Progenitor cell of endocrine pancreas (in vitro differentiated cells): ENCODE data around the gene ICAM5. TPM values are rescaled to one million over a fixed set of nuclear protein-coding genes. Genes with fewer than 3 reads are reported as not detected.

Experiments
- DNase-seq: peaks from one replicate; pipeline ENCODE4 v3.0.0; 2021; ENCODE audit warnings: low spot score; ENCODE audit not compliant: unreplicated experiment
- H3K27ac Mint-ChIP-seq: 2 replicates; pipeline ENCODE4 v1.8.0; 2021; ENCODE audit warnings: mild to moderate bottlenecking, moderate library complexity, mixed read lengths
- H3K27me3 Mint-ChIP-seq: 2 replicates; pipeline ENCODE4 v1.8.0; 2021; ENCODE audit warnings: mixed read lengths
- H3K36me3 Mint-ChIP-seq: 2 replicates; pipeline ENCODE4 v1.8.0; 2022; ENCODE audit warnings: mixed read lengths; ENCODE audit not compliant: insufficient read depth
- H3K4me1 Mint-ChIP-seq: 2 replicates; pipeline ENCODE4 v1.8.0; 2021; ENCODE audit warnings: low read depth, mixed read lengths
- H3K4me3 Mint-ChIP-seq: 2 replicates; pipeline ENCODE4 v1.8.0; 2021; ENCODE audit warnings: low read depth, mild to moderate bottlenecking, moderate library complexity, mixed read lengths
- H3K9me3 Mint-ChIP-seq: 2 replicates; pipeline ENCODE4 v1.8.0; 2021; ENCODE audit warnings: low read depth, mixed read lengths
- total RNA-seq: library from RNA; stranded (reverse); gene quantifications from 2 replicates; pipeline ENCODE4 v1.2.1, GENCODE V29; 2021
- TF ChIP-seq, protein P1 (sequence below): fragments of 200-600 bp; sonication (generic); IDR thresholded peaks from one replicate; pipeline ENCODE4 v1.5.0; 2021; ENCODE audit warnings: antibody characterized with exemption, mild to moderate bottlenecking; ENCODE audit not compliant: unreplicated experiment

ICAM5 gene
- total RNA-seq, 1 donor from 2014 or later: not detected

DNA sequence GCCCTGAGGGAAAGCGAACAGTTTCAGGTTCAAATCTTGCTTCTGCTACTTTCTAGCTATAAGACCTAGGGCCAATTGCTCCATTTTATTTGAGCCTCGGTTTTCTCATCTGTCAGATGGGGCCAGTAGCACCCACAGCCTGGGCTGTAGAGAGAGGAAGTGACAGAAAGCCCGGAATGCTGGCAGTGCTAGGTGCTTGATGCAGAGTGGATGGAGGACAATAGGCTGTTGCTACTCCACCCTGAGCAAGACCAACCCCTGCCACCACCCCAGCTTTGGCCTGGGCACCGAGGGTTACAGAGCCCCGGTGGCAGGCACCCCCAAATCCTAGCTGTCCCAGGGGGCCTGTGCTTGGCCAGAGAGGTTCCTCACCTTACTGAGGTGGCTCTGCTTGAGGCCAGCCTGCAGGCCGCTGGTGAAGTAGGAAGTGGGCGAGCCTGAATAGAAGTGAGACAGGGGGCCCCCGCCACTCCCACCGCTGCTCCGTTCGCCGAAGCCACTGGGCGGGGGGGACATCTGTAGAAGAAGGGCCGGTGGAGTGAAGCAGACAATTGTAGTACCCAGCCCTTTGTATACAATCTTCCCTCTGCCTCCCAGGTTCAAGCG is 28.2 kb downstream of the ICAM5 start:
- Mint-ChIP-seq H3K36me3 (peaks cover 17% of the 10 kb centered on the region), H3K9me3 (no peaks in the 10 kb centered on the region), H3K4me1 (peaks cover 14% of the 10 kb centered on the region), H3K27me3 (no peaks in the 10 kb centered on the region), H3K27ac (no peak overlapping the region), H3K4me3 (no peak overlapping the region)
- TF ChIP-seq, protein P1, sequence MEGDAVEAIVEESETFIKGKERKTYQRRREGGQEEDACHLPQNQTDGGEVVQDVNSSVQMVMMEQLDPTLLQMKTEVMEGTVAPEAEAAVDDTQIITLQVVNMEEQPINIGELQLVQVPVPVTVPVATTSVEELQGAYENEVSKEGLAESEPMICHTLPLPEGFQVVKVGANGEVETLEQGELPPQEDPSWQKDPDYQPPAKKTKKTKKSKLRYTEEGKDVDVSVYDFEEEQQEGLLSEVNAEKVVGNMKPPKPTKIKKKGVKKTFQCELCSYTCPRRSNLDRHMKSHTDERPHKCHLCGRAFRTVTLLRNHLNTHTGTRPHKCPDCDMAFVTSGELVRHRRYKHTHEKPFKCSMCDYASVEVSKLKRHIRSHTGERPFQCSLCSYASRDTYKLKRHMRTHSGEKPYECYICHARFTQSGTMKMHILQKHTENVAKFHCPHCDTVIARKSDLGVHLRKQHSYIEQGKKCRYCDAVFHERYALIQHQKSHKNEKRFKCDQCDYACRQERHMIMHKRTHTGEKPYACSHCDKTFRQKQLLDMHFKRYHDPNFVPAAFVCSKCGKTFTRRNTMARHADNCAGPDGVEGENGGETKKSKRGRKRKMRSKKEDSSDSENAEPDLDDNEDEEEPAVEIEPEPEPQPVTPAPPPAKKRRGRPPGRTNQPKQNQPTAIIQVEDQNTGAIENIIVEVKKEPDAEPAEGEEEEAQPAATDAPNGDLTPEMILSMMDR: no peak
- DNase-seq: no peak

DNA sequence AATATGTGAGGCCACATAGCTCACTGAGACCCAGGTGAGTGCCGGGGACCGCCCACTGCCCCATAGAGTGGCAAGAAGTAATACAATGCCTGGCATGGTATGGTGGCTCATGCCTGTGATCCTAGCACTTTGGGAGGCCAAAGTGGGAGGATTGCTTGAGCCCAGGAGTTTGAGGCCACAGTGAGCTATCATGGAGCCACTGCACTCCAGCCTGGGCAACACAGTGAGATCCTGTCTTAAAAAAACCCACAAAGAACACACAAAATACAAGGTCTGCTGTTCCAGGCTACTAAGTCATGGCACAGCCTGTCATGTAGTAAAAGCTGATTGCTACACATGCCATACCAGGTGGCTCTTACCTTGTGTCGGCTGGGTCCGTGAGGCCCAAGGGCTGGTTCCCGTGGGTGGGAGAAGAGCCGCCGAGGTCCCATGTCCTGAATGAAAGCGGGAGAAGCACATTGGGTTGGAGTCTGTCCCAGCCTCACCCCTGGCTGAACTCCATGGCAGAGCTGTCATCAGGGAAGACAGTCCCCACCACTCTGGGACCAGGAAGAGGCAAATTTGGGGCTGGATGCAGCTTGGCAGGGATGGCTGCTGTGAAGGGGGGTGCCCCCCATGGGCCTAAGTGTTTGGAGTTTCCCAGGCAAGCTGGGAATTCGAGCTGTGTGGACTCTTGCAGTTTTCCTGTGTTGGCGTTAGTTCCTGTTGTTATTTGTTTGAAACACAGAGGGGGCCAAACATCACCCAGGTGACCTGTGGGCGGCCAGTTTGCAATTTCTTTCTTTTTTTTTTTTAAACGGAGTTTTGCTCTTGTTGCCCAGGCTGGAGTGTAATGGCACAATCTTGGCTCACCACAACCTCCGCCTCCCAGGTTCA is 29.3 kb downstream of the ICAM5 start:
- TF ChIP-seq, protein P1: no peak
- no peak for DNase-seq
- no peak overlapping the region for H3K27ac Mint-ChIP-seq

DNA sequence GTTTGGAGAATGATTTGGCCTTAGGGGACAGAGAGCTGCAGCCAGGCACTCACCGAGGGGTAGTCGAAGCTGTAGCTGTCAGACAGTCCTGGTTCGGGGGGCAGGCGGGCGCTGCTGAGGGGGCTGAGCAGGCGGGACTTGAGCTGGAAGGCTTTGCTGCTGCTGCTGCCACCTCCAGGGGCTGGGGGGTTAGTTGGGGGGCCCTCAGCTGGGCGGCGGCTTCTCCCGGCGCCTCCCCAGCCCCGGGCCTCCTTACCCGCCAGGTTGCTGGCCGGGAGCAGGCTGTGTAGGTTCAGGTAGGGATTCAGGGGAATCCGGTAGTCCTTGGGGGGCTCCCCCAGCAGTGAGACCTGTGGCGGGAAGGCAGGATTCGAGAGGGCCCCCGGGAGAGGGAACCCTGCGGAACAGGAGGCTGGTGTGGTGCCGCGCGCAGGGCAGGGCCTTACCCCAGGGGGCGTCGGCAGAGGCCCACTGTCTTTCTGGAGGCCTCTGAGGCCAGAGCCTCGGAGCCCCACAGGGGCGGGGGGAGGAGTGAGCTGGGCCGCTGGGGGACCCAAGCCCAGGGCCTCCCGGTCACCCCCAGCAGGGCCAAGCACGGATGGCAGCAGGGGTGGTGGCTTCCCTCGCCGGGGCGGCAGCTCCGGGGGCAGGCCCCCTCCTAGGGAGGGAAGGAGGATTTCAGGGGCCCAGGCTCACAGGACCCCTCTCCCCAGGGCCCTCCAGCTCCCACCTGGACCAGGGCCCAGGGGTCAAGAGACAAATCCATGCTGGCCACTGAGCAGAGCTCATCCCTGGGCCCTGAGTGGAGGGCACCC is 31.1 kb downstream of the ICAM5 start:
- H3K36me3 Mint-ChIP-seq: peaks cover 14% of the 10 kb centered on the region

More for the DNA sequence above, 29.3 kb downstream of the ICAM5 start:
- Mint-ChIP-seq H3K4me3 (no peak overlapping the region), H3K9me3 (no peaks in the 10 kb centered on the region), H3K27me3 (no peaks in the 10 kb centered on the region), H3K4me1 (peaks cover 14% of the 10 kb centered on the region), H3K36me3 (peaks cover 14% of the 10 kb centered on the region)

DNA sequence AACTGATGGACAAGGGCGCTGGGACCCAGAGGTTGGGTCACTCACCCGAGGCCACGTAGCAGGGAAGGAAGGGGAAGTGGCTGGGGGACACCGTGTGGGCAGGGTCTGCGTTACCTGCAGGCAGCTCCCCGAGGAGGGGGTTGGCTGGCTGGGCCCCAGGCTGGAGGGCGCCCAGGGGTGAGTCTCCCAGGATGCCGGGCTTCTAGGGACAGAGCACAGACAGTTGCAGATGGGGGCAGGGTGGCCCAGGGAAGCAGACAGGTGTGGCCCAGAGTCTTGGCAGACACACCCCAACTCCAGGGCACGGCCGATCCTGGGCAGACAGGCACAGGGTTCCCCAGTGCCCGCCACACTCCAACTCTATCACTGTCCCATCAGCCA is 31.7 kb downstream of the ICAM5 start:
- H3K36me3 Mint-ChIP-seq: peaks cover 11% of the 10 kb centered on the region
- H3K4me3 Mint-ChIP-seq: no peak overlapping the region
- no peak for DNase-seq
- H3K27ac Mint-ChIP-seq: no peak overlapping the region
- no peaks in the 10 kb centered on the region for H3K4me1 Mint-ChIP-seq
- TF ChIP-seq, protein P1: no peak
- H3K27me3 Mint-ChIP-seq: no peaks in the 10 kb centered on the region
- no peaks in the 10 kb centered on the region for H3K9me3 Mint-ChIP-seq

More for the DNA sequence above, 31.1 kb downstream of the ICAM5 start:
- no peak for DNase-seq
- H3K4me1 Mint-ChIP-seq: peaks cover 6% of the 10 kb centered on the region
- H3K27me3 Mint-ChIP-seq: no peaks in the 10 kb centered on the region
- TF ChIP-seq, protein P1: no peak
- no peak overlapping the region for H3K27ac Mint-ChIP-seq
- no peak overlapping the region for H3K4me3 Mint-ChIP-seq
- H3K9me3 Mint-ChIP-seq: no peaks in the 10 kb centered on the region
